GM18909 (cell line): ENCODE measurements around the gene SLC25A21.

Experiments used
- ATAC-seq: cut with Tn5 transposase; IDR thresholded peaks from one replicate; pipeline ENCODE4 v1.9.1; 2021; ENCODE audit warnings: mild to moderate bottlenecking; ENCODE audit not compliant: unreplicated experiment, poor library complexity

SLC25A21 gene

DNA sequence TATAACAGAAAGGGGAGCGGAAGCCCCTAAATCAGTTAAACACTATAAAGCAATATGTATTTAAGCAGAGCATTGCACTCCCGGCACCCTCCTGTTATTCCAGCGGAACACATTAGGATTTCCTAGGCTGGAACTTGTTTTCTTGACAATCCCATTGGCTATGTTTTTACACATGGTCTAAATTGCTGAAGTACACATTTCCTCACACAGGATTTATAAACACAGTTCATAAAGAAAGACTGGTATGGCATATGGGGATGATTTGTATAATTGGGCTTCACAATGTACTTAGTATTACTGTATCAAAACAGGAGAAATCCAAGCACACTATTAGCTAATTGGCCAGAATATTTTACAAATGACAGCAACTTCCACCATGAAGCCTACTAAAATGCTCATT lies 487.5 kb downstream of the SLC25A21 start:
- no peak for ATAC-seq

DNA sequence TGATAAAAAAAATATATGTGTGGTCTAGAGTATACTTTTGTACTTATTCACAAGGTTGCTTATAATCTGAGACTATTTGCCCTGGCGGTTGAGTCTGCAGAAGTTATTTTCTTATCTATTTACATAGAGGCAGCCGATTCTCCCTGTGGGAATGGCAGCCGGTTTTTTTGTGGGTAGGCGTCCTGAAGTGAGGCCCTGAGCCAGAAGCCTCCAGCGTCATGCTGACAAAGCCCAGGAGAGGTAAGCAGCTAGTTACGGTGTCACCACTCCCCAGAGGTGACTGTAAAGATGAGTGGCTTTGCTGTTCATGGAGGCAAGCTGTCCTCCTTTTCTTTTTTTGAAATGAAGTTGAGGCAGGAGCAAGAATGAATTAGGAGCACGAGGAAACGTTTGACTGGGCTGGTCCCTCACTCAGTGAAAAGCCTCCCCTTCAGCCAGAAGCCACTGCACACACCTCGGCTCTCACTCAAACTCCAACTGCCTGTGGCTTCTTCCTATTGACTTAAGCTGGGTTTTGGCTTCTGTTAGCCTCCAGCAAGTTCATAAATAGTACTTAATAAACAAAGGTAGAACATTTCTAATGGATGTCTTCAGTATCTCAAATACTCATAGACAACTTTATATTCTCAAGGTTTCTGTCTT lies 489.2 kb downstream of the SLC25A21 start:
- no peak for ATAC-seq

GRCh38 chr14:36682338-36682737 lies 490.1 kb downstream of the SLC25A21 start:
- ATAC-seq, result no peak

DNA sequence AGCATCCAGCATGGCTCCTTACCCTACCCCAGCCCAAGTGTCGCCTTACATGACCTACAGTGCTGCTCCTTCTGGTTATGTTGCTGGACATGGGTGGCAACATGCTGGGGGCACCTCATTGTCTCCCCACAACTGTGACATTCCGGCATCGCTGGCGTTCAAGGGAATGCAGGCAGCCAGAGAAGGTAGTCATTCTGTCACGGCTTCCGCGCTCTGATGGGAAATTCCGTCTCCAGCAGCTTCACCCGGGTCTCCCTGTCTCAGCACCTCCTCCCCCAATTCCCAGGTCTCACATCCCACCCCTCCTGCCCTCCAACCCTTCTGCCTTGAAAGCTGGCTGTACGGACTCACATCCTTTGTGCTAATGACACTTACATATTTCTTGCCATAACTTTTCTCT lies 496.2 kb downstream of the SLC25A21 start:
- no peak for ATAC-seq

- ATAC-seq, result no peak
Measured at GRCh38 chr14:36675581-36675980, 496.8 kb downstream of the SLC25A21 start.

DNA sequence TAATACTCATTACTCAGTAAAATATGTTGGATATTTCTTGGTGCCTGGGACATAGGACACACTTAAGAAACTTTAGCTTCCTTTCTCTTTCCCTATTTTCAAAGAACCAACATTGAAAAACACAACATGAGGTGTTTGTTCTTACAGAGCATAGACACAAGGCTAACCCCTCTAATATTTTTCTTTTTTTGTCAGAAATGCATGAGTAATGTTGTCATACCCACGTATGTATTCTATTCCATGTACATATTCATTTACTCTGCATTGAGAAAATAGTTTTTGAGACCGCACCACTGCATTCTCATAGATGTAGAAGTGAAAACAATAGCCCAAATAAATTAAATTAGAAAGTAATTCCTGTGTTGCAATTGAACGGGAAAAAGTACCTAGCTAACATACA lies 497.7 kb downstream of the SLC25A21 start:
- ATAC-seq, result no peak

DNA sequence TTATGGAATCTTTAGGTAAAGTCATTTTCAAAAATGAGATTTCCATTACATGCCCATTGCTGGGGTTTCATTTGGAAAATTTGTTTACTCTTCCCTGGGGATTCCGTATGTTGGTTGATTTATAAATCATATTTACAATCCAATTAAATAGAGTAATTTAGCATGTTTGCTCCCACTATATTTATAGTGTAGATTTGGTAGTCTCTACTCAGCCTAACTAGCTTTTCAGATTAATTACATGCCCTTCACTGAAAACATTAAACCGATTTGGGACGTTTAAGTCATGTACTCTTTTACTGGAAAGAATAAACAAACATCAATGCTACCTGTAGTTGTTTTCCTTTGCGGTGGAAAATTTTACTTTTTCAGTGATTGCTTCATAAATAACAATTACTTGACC lies 500.3 kb downstream of the SLC25A21 start:
- no peak for ATAC-seq

DNA sequence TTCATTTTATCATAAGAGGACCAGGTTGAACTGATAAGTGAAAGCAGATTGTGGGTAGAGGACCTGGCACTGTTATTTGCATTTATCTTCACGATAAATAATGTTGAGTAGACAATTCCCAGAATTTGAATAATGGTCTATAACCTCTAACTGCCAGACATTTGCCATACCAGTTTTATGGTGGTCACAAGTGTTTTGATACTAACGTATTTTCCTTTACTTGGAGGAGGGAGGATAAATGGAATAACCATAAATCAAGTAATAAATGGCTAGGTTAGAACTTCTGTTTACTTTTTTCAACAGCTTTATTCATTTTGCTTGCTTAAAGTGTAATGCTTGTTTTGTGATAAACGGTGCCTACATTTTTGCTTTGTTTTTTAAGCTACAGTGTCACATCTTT lies 501.3 kb downstream of the SLC25A21 start:
- ATAC-seq, result no peak

- ATAC-seq, result no peak
Measured at GRCh38 chr14:36667679-36668078, 504.7 kb downstream of the SLC25A21 start.

DNA sequence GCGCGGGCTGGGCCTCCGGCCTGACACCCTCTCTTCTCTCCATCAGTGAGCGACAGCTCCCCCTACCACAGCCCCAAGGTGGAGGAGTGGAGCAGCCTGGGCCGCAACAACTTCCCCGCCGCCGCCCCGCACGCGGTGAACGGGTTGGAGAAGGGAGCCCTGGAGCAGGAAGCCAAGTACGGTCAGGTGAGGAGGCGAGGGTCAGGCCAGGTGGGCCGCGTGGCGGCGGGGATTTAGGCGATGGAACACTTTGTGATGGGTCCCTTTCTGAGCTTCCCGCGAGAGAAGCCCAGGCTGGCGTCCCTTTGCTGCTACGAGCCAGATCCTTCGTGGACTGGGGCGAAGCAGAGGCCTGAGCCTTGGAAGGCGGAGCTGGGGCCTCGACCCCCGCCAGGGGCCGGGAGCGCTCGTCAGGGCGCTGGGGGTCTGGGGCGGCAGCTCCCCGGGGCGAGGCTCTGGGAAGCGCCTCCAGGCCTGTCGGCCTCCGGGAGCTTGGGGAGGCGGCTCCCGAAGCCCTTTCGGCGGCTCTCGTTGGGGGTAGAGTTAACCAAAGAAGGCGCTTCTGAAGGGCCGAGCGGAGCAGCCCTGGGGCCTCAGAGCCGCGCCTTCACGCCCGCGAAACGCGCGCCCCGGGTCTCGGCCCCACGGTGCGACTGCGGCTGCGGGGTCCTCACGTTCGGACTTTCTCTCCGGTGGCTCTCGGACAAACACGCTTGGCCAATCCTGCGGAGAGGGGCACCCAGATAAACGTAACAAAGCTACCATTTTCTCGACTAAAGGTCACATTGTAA lies 505.8 kb downstream of the SLC25A21 start:
- no peak for ATAC-seq

DNA sequence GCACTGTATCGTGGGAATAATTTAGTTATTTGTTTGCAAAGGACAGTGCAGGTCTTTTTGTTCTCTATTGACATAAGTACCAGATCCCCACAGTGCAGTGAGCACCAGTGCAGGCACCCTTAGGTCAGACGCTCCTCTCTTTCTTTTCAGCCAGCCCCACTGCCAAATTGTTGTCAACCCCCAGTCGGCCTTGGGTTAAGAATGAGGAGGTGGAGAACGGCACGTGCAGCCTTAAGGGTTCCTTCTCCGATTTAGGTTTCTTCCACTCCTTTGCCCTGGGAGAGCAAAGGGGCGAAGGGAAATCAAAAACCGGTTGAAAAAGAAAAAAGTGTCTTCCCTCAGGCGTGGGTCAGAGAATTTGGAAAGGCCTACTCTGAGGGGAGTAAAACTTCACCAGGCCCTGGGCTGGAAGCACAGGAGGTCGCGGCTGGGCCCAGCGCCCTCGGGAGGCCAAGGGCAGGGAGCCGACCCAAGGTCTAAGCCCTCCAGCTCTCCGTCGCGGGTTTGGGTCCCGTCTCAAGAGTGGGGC lies 506.5 kb downstream of the SLC25A21 start:
- no peak for ATAC-seq

- no peak for ATAC-seq
Measured at GRCh38 chr14:36664322-36665193, 507.8 kb downstream of the SLC25A21 start.

GRCh38 chr14:36663404-36664321 lies 508.7 kb downstream of the SLC25A21 start:
- no peak for ATAC-seq

DNA sequence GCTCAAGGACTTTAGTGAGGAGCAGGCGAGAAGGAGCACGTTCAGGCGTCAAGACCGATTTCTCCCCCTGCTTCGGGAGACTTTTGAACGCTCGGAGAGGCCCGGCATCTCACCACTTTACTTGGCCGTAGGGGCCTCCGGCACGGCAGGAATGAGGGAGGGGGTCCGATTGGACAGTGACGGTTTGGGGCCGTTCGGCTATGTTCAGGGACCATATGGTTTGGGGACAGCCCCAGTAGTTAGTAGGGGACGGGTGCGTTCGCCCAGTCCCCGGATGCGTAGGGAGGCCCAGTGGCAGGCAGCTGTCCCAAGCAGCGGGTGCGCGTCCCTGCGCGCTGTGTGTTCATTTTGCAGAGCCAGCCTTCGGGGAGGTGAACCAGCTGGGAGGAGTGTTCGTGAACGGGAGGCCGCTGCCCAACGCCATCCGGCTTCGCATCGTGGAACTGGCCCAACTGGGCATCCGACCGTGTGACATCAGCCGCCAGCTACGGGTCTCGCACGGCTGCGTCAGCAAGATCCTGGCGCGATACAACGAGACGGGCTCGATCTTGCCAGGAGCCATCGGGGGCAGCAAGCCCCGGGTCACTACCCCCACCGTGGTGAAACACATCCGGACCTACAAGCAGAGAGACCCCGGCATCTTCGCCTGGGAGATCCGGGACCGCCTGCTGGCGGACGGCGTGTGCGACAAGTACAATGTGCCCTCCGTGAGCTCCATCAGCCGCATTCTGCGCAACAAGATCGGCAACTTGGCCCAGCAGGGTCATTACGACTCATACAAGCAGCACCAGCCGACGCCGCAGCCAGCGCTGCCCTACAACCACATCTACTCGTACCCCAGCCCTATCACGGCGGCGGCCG lies 509.6 kb downstream of the SLC25A21 start:
- no peak for ATAC-seq

- ATAC-seq, result no peak
Measured at GRCh38 chr14:36662258-36662542, 510.2 kb downstream of the SLC25A21 start.

DNA sequence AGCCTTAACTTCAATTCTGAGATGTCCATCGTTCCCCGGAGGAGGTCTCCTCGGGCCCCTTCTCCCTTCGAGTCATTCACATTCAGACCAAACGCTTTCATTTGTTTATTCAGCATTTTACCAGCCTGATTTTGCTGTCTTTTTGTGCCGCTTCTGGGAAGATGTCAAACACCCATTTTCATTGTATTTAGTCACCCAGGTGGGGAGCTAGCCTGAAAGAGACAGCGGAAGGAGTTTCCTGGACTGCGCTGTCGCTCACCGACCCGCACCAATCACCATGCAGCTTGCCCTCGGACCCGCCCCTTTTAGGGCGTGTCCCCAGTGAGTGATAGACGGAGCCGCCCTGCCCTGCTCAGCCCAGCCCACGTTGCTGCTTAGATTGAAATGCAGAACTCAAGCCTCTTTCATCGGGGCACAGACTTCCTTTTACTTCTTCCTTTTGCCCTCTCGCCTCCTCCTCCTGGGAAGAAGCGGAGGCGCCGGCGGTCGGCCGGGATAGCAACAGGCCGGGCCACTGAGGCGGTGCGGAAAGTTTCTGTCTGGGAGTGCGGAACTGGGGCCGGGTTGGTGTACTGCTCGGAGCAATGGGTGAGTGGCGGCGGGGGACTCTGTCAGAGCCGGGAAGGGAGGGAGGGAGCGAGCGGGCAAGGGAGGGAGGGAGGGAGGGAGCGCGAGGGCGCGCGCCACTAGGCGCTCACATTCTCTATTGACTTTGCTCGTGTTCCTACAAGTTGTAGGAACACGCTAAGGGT lies 510.7 kb downstream of the SLC25A21 start, which contains the start of gene PAX9:
TSS of gene PAX9 (plus strand) at position 355 of the 752 bp plus-strand sequence. CDS start at position 585, 230 bp downstream.
- ATAC-seq, result peak; percentile 89

- ATAC-seq, result peak; percentile 1
Measured at GRCh38 chr14:36660736-36661505, 511.5 kb downstream of the SLC25A21 start.
